SK-N-SH treated with all-trans-retinoic acid at 6 μM for 48 hours (cell line): ENCODE results near the gene GGA2.

Experiments
- ARNTL ChIP-seq: fragments of 450-650 bp; formaldehyde crosslinking; IDR thresholded peaks from 2 replicates; pipeline ENCODE4 v1.5.0; 2020; ENCODE audit warnings: low read depth, mild to moderate bottlenecking, moderate library complexity, borderline replicate concordance
- CSDC2 ChIP-seq: fragments of 250-450 bp; sonication (Bioruptor Pico); IDR thresholded peaks from 2 replicates; pipeline ENCODE4 v1.5.0; 2020; ENCODE audit warnings: mild to moderate bottlenecking, moderate library complexity
- GLIS3 ChIP-seq: fragments of 250-450 bp; sonication (Bioruptor Pico); IDR thresholded peaks from 2 replicates; pipeline ENCODE4 v1.5.0; 2020; ENCODE audit warnings: mild to moderate bottlenecking, moderate library complexity
- ISL1 ChIP-seq: fragments of 250-450 bp; sonication (Bioruptor Pico); IDR thresholded peaks from 2 replicates; pipeline ENCODE4 v2.1.2; 2022; ENCODE audit warnings: mild to moderate bottlenecking, moderate library complexity
- PATZ1 ChIP-seq: fragments of 250-450 bp; sonication (Bioruptor Pico); IDR thresholded peaks from 2 replicates; pipeline ENCODE4 v1.8.0; 2020; ENCODE audit warnings: mild to moderate bottlenecking, moderate library complexity, borderline replicate concordance
- PPARA ChIP-seq: fragments of 250-450 bp; sonication (Bioruptor Pico); IDR thresholded peaks from 2 replicates; pipeline ENCODE4 v1.5.0; 2020; ENCODE audit warnings: mild to moderate bottlenecking, borderline replicate concordance
- TCF4 ChIP-seq: fragments of 250-450 bp; sonication (Bioruptor Pico); IDR thresholded peaks from 2 replicates; pipeline ENCODE4 v1.8.0; 2021; ENCODE audit warnings: mild to moderate bottlenecking, moderate library complexity, borderline replicate concordance
- TOX ChIP-seq: fragments of 250-450 bp; sonication (Bioruptor Pico); IDR thresholded peaks from 2 replicates; pipeline ENCODE4 v1.8.0; 2021; ENCODE audit warnings: mild to moderate bottlenecking, moderate library complexity, borderline replicate concordance
- ZFP3 ChIP-seq: fragments of 250-450 bp; sonication (Bioruptor Pico); IDR thresholded peaks from 2 replicates; pipeline ENCODE4 v1.5.0; 2020; ENCODE audit warnings: mild to moderate bottlenecking, moderate library complexity
- ZFP30 ChIP-seq: fragments of 450-650 bp; formaldehyde crosslinking; IDR thresholded peaks from 2 replicates; pipeline ENCODE4 v1.5.0; 2022; ENCODE audit warnings: mild to moderate bottlenecking, moderate library complexity
- ZNF565 ChIP-seq: fragments of 450-650 bp; formaldehyde crosslinking; conservative IDR thresholded peaks from 2 replicates; pipeline ENCODE4 v1.5.0; 2020; ENCODE audit warnings: low read depth, mild to moderate bottlenecking, moderate library complexity
- ZNF70 ChIP-seq: fragments of 450-650 bp; formaldehyde crosslinking; IDR thresholded peaks from 2 replicates; pipeline ENCODE4 v1.5.0; 2020; ENCODE audit warnings: mild to moderate bottlenecking, moderate library complexity
- ZNF8 ChIP-seq: fragments of 450-650 bp; formaldehyde crosslinking; IDR thresholded peaks from 2 replicates; pipeline ENCODE4 v1.5.0; 2020; ENCODE audit warnings: mild to moderate bottlenecking, moderate library complexity

GRCh38 chr16:23476289-23476688, 34.0 kb downstream of the GGA2 start:
- TF ChIP-seq ZFP3 (CRISPR knock-in tag) (no peak), PATZ1 (no peak), ZNF8 (CRISPR knock-in tag) (no peak), GLIS3 (CRISPR knock-in tag) (no peak), CSDC2 (CRISPR knock-in tag) (no peak), TOX (CRISPR knock-in tag) (no peak), PPARA (CRISPR knock-in tag) (no peak), ZNF70 (CRISPR knock-in tag) (no peak), ARNTL (CRISPR knock-in tag) (no peak), ISL1 (CRISPR knock-in tag) (no peak), TCF4 (CRISPR knock-in tag) (no peak), ZFP30 (CRISPR knock-in tag) (no peak), ZNF565 (no peak)
